CD1c-positive myeloid dendritic cell (primary cell): ENCODE results near the gene CLNK.
"Not testable (repeated sequence)": the region's sequence is repeated elsewhere in the genome, so short reads cannot be mapped to it uniquely, and the experiment has no call there.

Source experiments
- DNase-seq: peaks from one replicate; pipeline ENCODE4 v3.0.0-alpha.2; 2016; ENCODE audit errors: extremely low spot score

The CLNK gene

GRCh38 chr4:10661047-10661446, 23.5 kb downstream of the CLNK start:
- DNase-seq: no peak

- DNase-seq: no peak
Measured at GRCh38 chr4:10659251-10659650, 25.3 kb downstream of the CLNK start.

GRCh38 chr4:10656988-10657387, 27.6 kb downstream of the CLNK start:
- no peak for DNase-seq

- DNase-seq: no peak
Measured at GRCh38 chr4:10656420-10656819, 28.1 kb downstream of the CLNK start.

GRCh38 chr4:10655968-10656367, 28.6 kb downstream of the CLNK start:
- DNase-seq: no peak

- DNase-seq: no peak
Measured at GRCh38 chr4:10648479-10648878, 36.1 kb downstream of the CLNK start.

- DNase-seq: no peak
Measured at GRCh38 chr4:10647846-10648245, 36.7 kb downstream of the CLNK start.

GRCh38 chr4:10643600-10644425, 40.8 kb downstream of the CLNK start:
- DNase-seq: no peak

GRCh38 chr4:10640561-10641201, 43.9 kb downstream of the CLNK start:
- peak; percentile 82 for DNase-seq

GRCh38 chr4:10639664-10640063, 44.9 kb downstream of the CLNK start:
- DNase-seq: no peak

- no peak for DNase-seq
Measured at GRCh38 chr4:10639100-10639499, 45.5 kb downstream of the CLNK start.

GRCh38 chr4:10635091-10635490, 49.5 kb downstream of the CLNK start:
- peak; percentile 24 for DNase-seq

GRCh38 chr4:10629394-10629793, 55.2 kb downstream of the CLNK start:
- no peak for DNase-seq

GRCh38 chr4:10625131-10625530, 59.4 kb downstream of the CLNK start:
- no peak for DNase-seq

- DNase-seq: no peak
Measured at GRCh38 chr4:10623862-10624261, 60.7 kb downstream of the CLNK start.

- no peak for DNase-seq
Measured at GRCh38 chr4:10623241-10623640, 61.3 kb downstream of the CLNK start.

GRCh38 chr4:10622728-10623127, 61.8 kb downstream of the CLNK start:
- no peak for DNase-seq

GRCh38 chr4:10620935-10621488, 63.6 kb downstream of the CLNK start:
- no peak for DNase-seq

GRCh38 chr4:10619855-10620254, 64.7 kb downstream of the CLNK start:
- no peak for DNase-seq

GRCh38 chr4:10619220-10619619, 65.3 kb downstream of the CLNK start:
- DNase-seq: no peak

- DNase-seq: not testable (repeated sequence)
Measured at GRCh38 chr4:10614926-10615325, 69.6 kb downstream of the CLNK start.

GRCh38 chr4:10613926-10614478, 70.6 kb downstream of the CLNK start:
- no peak for DNase-seq

- DNase-seq: no peak
Measured at GRCh38 chr4:10612476-10612875, 72.1 kb downstream of the CLNK start.
